H1 (cell line): ENCODE measurements around the gene HBD. TPM values are rescaled to one million over a fixed set of nuclear protein-coding genes. Genes with fewer than 3 reads are reported as not detected.

Source experiments
- CBX5 ChIP-seq: fragments of 300-800, 300-1000 bp; sonication (generic); IDR thresholded peaks from 2 replicates; pipeline ENCODE4 v1.7.1; 2016; ENCODE audit warnings: antibody characterized with exemption, low read length, low read depth
- CTBP2 ChIP-seq: IDR thresholded peaks from 2 replicates; pipeline ENCODE4 v1.7.0; 2011; ENCODE audit warnings: borderline replicate concordance, mild to moderate bottlenecking, moderate library complexity, mixed read lengths, low read length; ENCODE audit not compliant: insufficient read depth, insufficient read length
- SRF ChIP-seq: IDR thresholded peaks from 2 replicates; pipeline ENCODE4 v1.6.1; 2011; ENCODE audit warnings: mild to moderate bottlenecking, low read depth, low read length, moderate library complexity
- polyA plus RNA-seq, 7 experiments: library from polyadenylated mRNA; depleted of rRNA in 3 of 7; stranded (reverse) in 5 of 7; unstranded in 2 of 7; fragments of >200 nt in 5 of 7; fragments of 200-250 nt in 2 of 7; gene quantifications; 1 replicate in 5 of 7; 2 replicates in 1 of 7; 4 replicates in 1 of 7; pipeline versions ENCODE4 v1.2.1 to v1.2.3, GENCODE V29; 2011 to 2013; ENCODE audit warnings: missing spikeins in 2 of 7, mixed read lengths in 2 of 7
- total RNA-seq: library from RNA; stranded (reverse); fragmentation: NEBNext Ultra II Directional; extraction: Animal tissue kit (Norgen Biotek cat#: 25700); gene quantifications from 2 replicates; pipeline ENCODE4 v1.2.1, GENCODE V29; 2021

The HBD gene
- total and polyA plus RNA-seq, 2 of the 8 experiments (the other 6 are each of a cell fraction or from before 2014, with no cell fraction given), result not detected

GRCh38 chr11:5266609-5267008, 32.3 kb upstream of the HBD start (continued):
- TF ChIP-seq CTBP2, result no peak
- no peak for TF ChIP-seq SRF
- TF ChIP-seq CBX5, result no peak
